B cell (primary cell): ENCODE measurements around the gene NDRG3. TPM values are rescaled to one million over a fixed set of nuclear protein-coding genes. Genes with fewer than 3 reads are reported as not detected.

Experiments used
- ATAC-seq: fragments of 200-7000 bp; cut with Tn5 transposase; one replicate; pipeline ENCODE4 v1.10.0; 2021; ENCODE audit warnings: low read depth, mild to moderate bottlenecking, moderate number of reproducible peaks, moderate library complexity
- CTCF ChIA-PET: fragments of 350-600 bp; sonication (Branson Sonifier 250); formaldehyde crosslinking; loops from one replicate; lab custom pipeline; 2021; ENCODE audit warnings: antibody characterized with exemption, inconsistent platforms; lab: Charles Lee
- POLR2A ChIA-PET: fragments of 350-600 bp; sonication (Branson Sonifier 250); formaldehyde crosslinking; loops from one replicate; lab custom pipeline; 2021; ENCODE audit warnings: antibody characterized with exemption; lab: Charles Lee
- DNase-seq: peaks from one replicate; pipeline ENCODE4 v3.0.0; 2013
- H2AFZ ChIP-seq: 2 replicates; pipeline ENCODE4 v1.6.1; 2012; ENCODE audit warnings: mild to moderate bottlenecking, low read depth, low read length; ENCODE audit not compliant: insufficient read depth, poor library complexity, severe bottlenecking
- H3K27ac ChIP-seq, 2 donors: 1 replicate in 1 of 2; 2 replicates in 1 of 2; pipeline ENCODE4 v1.5.1; 2012 to 2013; ENCODE audit warnings: low read length in 2 of 2, mild to moderate bottlenecking in 2 of 2, moderate library complexity in 1 of 2
- H3K27me3 ChIP-seq, 4 experiments: fragments of 200-600 bp in 1 of 4; sonication (generic) in 1 of 4; replicated peaks in 1 of 4; 1 replicate in 2 of 4; 2 replicates in 2 of 4; pipeline versions ENCODE4 v1.6.1 to v1.7.0; 2013 to 2016; ENCODE audit warnings: low read length in 3 of 4, mild to moderate bottlenecking in 2 of 4, mixed read lengths in 1 of 4, moderate library complexity in 1 of 4; ENCODE audit not compliant: insufficient read depth in 4 of 4, control insufficient read depth in 3 of 4; ENCODE audit errors: control extremely low read depth in 1 of 4
- H3K36me3 ChIP-seq, 2 experiments: replicated peaks in 1 of 2; 1 replicate in 1 of 2; 2 replicates in 1 of 2; pipeline versions ENCODE4 v1.6.1 to v1.7.1; 2013; ENCODE audit warnings: low read length in 1 of 2; ENCODE audit not compliant: insufficient read depth in 2 of 2, control insufficient read depth in 1 of 2; ENCODE audit errors: control extremely low read depth in 1 of 2, extremely low read depth in 1 of 2
- H3K4me1 ChIP-seq, 2 donors: fragments of 200-600 bp in 1 of 2; sonication (generic) in 1 of 2; 1 replicate in 1 of 2; 2 replicates in 1 of 2; pipeline versions ENCODE4 v1.5.1 to v1.6.1; 2013 to 2017; ENCODE audit warnings: low read length in 2 of 2; ENCODE audit not compliant: control insufficient read depth in 2 of 2, insufficient read depth in 2 of 2
- H3K4me2 ChIP-seq: replicated peaks from 2 replicates; pipeline ENCODE3; 2012; ENCODE audit warnings: mild to moderate bottlenecking, low read depth, low read length; ENCODE audit not compliant: poor library complexity, severe bottlenecking
- H3K4me3 ChIP-seq, 5 experiments: fragments of 200-600 bp in 1 of 5; sonication (generic) in 1 of 5; 1 replicate in 3 of 5; 2 replicates in 2 of 5; pipeline versions ENCODE4 v1.5.1 to v1.7.0; 2011 to 2016; ENCODE audit warnings: low read length in 4 of 5, mild to moderate bottlenecking in 4 of 5, low read depth in 2 of 5, control low read depth in 1 of 5, moderate library complexity in 1 of 5; ENCODE audit not compliant: insufficient read depth in 1 of 5; ENCODE audit errors: control extremely low read depth in 1 of 5, extremely low read depth in 1 of 5
- H3K79me2 ChIP-seq: fragments of 200-600 bp; sonication (generic); one replicate; pipeline ENCODE4 v1.6.0; 2016; ENCODE audit warnings: low read length; ENCODE audit not compliant: control insufficient read depth, insufficient read depth
- H3K9ac ChIP-seq: fragments of 200-600 bp; sonication (generic); 2 replicates; pipeline ENCODE4 v1.6.1; 2017; ENCODE audit warnings: mild to moderate bottlenecking, low read length, moderate library complexity
- H3K9me3 ChIP-seq, 3 donors: one replicate each; pipeline versions ENCODE4 v1.6.1 to v1.7.1; 2013; ENCODE audit warnings: low read length in 2 of 3; ENCODE audit not compliant: control insufficient read depth in 2 of 3, insufficient read depth in 1 of 3; ENCODE audit errors: control extremely low read depth in 1 of 3
- H4K20me1 ChIP-seq: 2 replicates; pipeline ENCODE4 v1.6.0; 2012; ENCODE audit warnings: mild to moderate bottlenecking, low read length; ENCODE audit not compliant: insufficient read depth, control insufficient read depth, poor library complexity, severe bottlenecking
- H3K27ac Mint-ChIP-seq: one replicate; pipeline ENCODE4 v1.8.0; 2021; ENCODE audit warnings: mixed read lengths
- H3K27me3 Mint-ChIP-seq: one replicate; pipeline ENCODE4 v1.8.0; 2021; ENCODE audit warnings: mixed read lengths
- H3K4me1 Mint-ChIP-seq: one replicate; pipeline ENCODE4 v1.8.0; 2021; ENCODE audit warnings: mixed read lengths
- H3K4me3 Mint-ChIP-seq: one replicate; pipeline ENCODE4 v1.8.0; 2021; ENCODE audit warnings: mixed read lengths
- H3K9me3 Mint-ChIP-seq: one replicate; pipeline ENCODE4 v1.8.0; 2022; ENCODE audit warnings: mixed read lengths; ENCODE audit not compliant: insufficient read depth
- CTCF ChIP-seq: fragments of 200-600 bp; IDR thresholded peaks from one replicate; pipeline ENCODE4 v1.8.0; 2022; ENCODE audit warnings: antibody characterized with exemption, mild to moderate bottlenecking
- EZH2 ChIP-seq: IDR thresholded peaks from 2 replicates; pipeline ENCODE4 v1.6.1; 2012; ENCODE audit warnings: borderline replicate concordance, low read depth, mild to moderate bottlenecking, moderate library complexity, low read length; ENCODE audit not compliant: insufficient read depth, poor library complexity, severe bottlenecking
- WGBS: methylation state at CpG from one replicate; pipeline ENCODE4 v1.1.5; 2013; ENCODE audit warnings: missing lambda C conversion rate; ENCODE audit not compliant: insufficient coverage; 5-methylcytosine and 5-hydroxymethylcytosine counted together
- intact Hi-C: fragments of 100-400 bp; cut with micrococcal nuclease; formaldehyde crosslinking; loops from one replicate; pipeline ENCODE4 v1.10.0; 2022
- polyA plus RNA-seq: library from polyadenylated mRNA; depleted of rRNA; stranded (reverse); fragments of >200 nt; gene quantifications from 2 replicates; pipeline ENCODE4 v1.2.3, GENCODE V29; 2012
- total RNA-seq, 2 donors: library from RNA; stranded (reverse); fragments of 120-200 nt in 1 of 2; gene quantifications; 1 replicate in 1 of 2; 2 replicates in 1 of 2; pipeline versions ENCODE4 v1.2.3 to v1.2.4, GENCODE V29; 2013 to 2022

NDRG3 gene
- total and polyA plus RNA-seq, 2 donors (not counting 1 experiment from before 2014, with no cell fraction given) = 15.7 to 26.1 TPM

GRCh38 chr20:36752582-36752981, 6.7 kb upstream of the NDRG3 start:
- Mint-ChIP-seq H3K9me3 (no peaks in the 10 kb centered on the region), H3K4me3 (no peak overlapping the region), H3K27ac (no peak overlapping the region), H3K27me3 (no peaks in the 10 kb centered on the region), H3K4me1 (peaks cover 25% of the 10 kb centered on the region)
- H3K9me3 ChIP-seq = no peaks in the 10 kb centered on the region
- H3K36me3 ChIP-seq = peaks cover 2 to 24% of the 10 kb centered on the region in 2 experiments
- DNase-seq (no peak), ATAC-seq (no peak)
- no peak overlapping the region for H3K4me3 ChIP-seq
- no peak overlapping the region for H3K9ac ChIP-seq
- TF ChIP-seq EZH2 (no peak), CTCF (no peak)
- no peaks in the 10 kb centered on the region for H3K79me2 ChIP-seq
- no peak overlapping the region for H3K4me2 ChIP-seq
- no peaks in the 10 kb centered on the region for H3K27me3 ChIP-seq
- ChIA-PET CTCF (interaction anchor here (1.0 kb wide), 1 partner anchor 71 kb away, joined by 3 read pairs; no protein-coding TSS in a partner anchor), POLR2A (no interaction called here)
- no peak overlapping the region for H2AFZ ChIP-seq
- no CpG with 5 or more reads among the region's 5 CpGs for WGBS
- intact Hi-C loops = no loop called here
- H3K4me1 ChIP-seq = peaks cover 20 to 21% of the 10 kb centered on the region in 2 donors
- no peak overlapping the region for H3K27ac ChIP-seq
- H4K20me1 ChIP-seq = no peaks in the 10 kb centered on the region

GRCh38 chr20:36745234-36745926, 510 bp downstream of the NDRG3 start:
- ChIA-PET POLR2A (interaction anchor here (0.6 to 1.2 kb wide), 4 partner anchors 28 to 298 kb away, joined by 3 to 10 read pairs (median 4); partner anchors contain the start of genes DSN1 and RAB5IF), CTCF (interaction anchor here (0.7 to 4.0 kb wide), 9 partner anchors 9 to 753 kb away, joined by 3 to 27 read pairs (median 5); partner anchors contain the start of gene DSN1)
- TF ChIP-seq CTCF (no peak), EZH2 (no peak)
- Mint-ChIP-seq H3K27ac (peak overlapping the region; percentile 8), H3K9me3 (no peaks in the 10 kb centered on the region), H3K27me3 (no peaks in the 10 kb centered on the region), H3K4me1 (peaks cover 21% of the 10 kb centered on the region), H3K4me3 (peak overlapping the region; percentile 91)
- no peaks in the 10 kb centered on the region for H4K20me1 ChIP-seq
- H3K4me3 ChIP-seq = peak overlapping the region; percentile 30 to 87 (median 74)
- peak overlapping the region; percentile 82 for H3K9ac ChIP-seq
- peaks cover 12 to 13% of the 10 kb centered on the region in 2 donors for H3K4me1 ChIP-seq
- WGBS = 9% methylated on average over 42 of the region's 44 CpGs
- H3K79me2 ChIP-seq = peaks cover 4% of the 10 kb centered on the region
- H3K27ac ChIP-seq = peak overlapping the region in 1 of 2 donors; percentile 27
- peak overlapping the region; percentile 82 for H2AFZ ChIP-seq
- H3K36me3 ChIP-seq = no peaks in the 10 kb centered on the region
- ATAC-seq = no peak
- no peaks in the 10 kb centered on the region for H3K27me3 ChIP-seq
- DNase-seq = no peak
- H3K4me2 ChIP-seq = peak overlapping the region; percentile 92
- intact Hi-C loops = no loop called here
- no peaks in the 10 kb centered on the region for H3K9me3 ChIP-seq
